HG03571 (cell line): Measurements from ENCODE around the gene DRD2.

Source experiments
- ATAC-seq: cut with Tn5 transposase; IDR thresholded peaks from one replicate; pipeline ENCODE4 v1.9.1; 2021; ENCODE audit not compliant: unreplicated experiment

Gene DRD2

GRCh38 chr11:113377681-113378412 lies 97.4 kb downstream of the DRD2 start:
- ATAC-seq: no peak

DNA sequence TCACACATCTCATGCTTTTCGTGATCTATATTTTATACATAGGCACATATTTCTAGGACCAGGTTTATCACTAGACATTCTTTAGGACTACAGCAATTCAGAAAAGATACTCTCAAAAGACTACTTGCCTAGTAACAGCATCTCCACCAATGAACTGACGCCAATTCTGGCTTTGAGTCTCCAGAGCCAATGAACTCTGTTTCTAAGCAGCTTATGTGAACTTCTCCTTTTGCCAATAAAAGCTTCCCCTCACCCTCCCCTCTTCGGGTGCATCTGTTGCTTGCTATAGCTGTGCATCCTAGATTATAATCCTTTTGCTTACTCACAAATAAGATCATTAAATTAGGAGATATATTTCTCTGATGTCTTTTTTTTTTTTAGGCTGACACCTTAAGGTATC lies 99.0 kb downstream of the DRD2 start:
- no peak for ATAC-seq

DNA sequence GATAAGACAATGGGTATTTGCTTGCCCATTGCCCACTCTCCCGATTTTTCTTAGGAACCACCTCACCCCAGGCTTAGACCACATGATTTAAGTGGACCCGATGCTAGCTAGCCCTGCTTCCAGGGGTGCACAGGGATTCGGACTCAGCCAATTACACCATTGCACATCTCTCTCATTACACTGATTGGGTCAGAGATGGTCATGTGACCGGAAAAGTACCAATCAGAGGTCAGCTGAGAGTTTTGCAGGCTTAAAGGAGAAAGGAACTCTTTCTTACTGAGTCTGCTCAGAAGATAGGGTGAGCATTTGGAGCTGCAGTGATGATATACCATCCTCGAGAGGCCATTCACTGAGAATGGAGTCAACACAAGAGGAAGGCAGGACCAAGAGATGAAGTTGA lies 99.8 kb downstream of the DRD2 start:
- no peak for ATAC-seq

DNA sequence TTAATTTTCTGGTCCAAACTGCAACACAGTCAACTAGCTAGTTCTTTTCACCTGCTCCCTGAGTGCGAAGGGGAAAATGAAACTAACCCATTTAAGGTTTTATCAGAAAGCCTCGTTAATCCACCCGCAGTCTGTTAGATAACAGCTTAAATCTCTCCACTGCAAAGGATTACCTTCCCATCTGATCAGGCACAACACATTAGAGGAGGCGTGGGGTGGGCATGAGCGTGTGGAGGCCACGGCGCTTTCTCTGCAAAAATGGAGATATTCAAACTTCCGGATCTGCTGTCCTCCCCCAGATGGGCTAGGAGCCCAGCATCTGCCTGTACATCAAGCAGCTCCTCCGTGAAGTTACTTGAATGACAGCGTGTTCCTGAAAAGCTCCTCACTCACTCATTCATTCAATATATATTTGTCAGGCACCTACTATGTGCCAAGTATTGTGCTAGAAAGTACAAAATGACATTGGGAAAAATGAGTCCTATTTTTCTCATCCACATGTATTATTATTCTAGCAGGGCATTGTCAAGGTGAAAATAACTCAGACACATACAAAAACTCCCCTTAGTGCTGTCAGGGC lies 101.1 kb downstream of the DRD2 start:
- ATAC-seq: no peak

- no peak for ATAC-seq
Observed at GRCh38 chr11:113373306-113373705, 101.9 kb downstream of the DRD2 start.

- ATAC-seq: no peak
Observed at GRCh38 chr11:113372309-113372708, 102.9 kb downstream of the DRD2 start.

GRCh38 chr11:113370634-113371033 lies 104.6 kb downstream of the DRD2 start:
- no peak for ATAC-seq

DNA sequence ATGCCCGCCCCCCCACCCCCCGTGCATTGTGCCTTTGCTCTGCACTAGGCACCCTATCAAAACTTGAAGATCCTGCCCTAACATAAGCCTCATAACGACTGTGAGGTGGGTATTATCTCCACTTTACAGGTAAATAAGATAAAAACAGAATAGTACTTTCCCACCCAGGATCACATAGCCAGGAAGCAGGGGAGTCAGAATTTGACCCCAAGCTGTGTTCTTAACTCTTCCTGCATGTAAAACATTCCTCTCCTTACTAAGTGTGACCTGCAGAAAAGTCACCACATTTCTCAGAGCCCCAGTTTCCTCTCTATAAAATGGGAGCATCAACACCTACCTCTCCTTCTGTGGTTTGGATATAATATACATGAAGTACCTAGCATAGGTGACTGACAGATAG lies 105.8 kb downstream of the DRD2 start:
- ATAC-seq: no peak

- ATAC-seq: no peak
Observed at GRCh38 chr11:113365895-113366294, 109.3 kb downstream of the DRD2 start.

DNA sequence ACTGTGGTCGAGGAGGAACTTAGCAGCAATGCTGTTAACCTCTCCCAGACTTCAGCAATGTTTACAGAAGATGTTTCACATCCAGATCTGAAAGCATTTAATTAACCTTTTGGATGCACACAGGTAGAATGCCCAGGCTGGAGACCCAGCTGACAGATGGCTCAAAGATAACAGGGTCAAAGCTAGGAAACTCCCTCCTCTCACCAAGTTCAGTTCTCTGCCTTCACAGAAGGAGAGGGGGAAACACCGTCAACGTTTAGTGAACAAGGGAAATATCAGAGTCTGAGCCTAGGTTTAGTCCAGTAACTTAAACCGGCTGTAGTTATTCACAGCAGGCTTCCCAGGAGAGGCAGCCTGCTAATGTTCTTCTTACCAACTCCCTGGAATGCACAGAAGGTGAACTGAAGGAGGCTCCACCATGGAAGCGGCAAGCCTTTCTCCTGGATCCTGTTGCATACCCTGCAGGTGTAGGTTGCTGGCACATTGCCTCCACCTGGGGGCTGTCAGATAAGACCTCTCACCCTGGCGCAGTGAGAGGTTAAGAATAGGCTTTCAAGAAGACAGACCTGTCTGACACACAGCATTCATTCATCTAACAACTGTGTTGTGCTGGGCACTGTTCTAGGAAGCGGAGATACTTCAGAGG lies 111.1 kb downstream of the DRD2 start:
- ATAC-seq: no peak

GRCh38 chr11:113363406-113363805 lies 111.8 kb downstream of the DRD2 start:
- ATAC-seq: no peak
